Osteoblast (primary cell): ENCODE data around the gene CDK15. TPM values are rescaled to one million over a fixed set of nuclear protein-coding genes. Genes with fewer than 3 reads are reported as not detected.

Source experiments
- DNase-seq: peaks from one replicate; pipeline ENCODE4 v3.0.0; 2011; ENCODE audit warnings: low spot score, mixed read lengths; ENCODE audit not compliant: insufficient read length; ENCODE audit errors: missing footprints
- H2AFZ ChIP-seq: 2 replicates; pipeline ENCODE4 v1.6.0; 2011; ENCODE audit warnings: mild to moderate bottlenecking, low read length
- H3K27ac ChIP-seq: 2 replicates; pipeline ENCODE4 v1.5.1; 2011; ENCODE audit warnings: mild to moderate bottlenecking, low read depth, low read length, moderate library complexity
- H3K27me3 ChIP-seq: 2 replicates; pipeline ENCODE4 v1.6.0; 2012; ENCODE audit warnings: mild to moderate bottlenecking, control low read depth, inconsistent platforms, low read length, moderate library complexity; ENCODE audit not compliant: insufficient read depth
- H3K36me3 ChIP-seq: 2 replicates; pipeline ENCODE4 v1.5.1; 2011; ENCODE audit warnings: mild to moderate bottlenecking, low read length, control low read depth, moderate library complexity; ENCODE audit not compliant: insufficient read depth
- H3K4me1 ChIP-seq: 2 replicates; pipeline ENCODE4 v1.5.1; 2011; ENCODE audit warnings: mild to moderate bottlenecking, low read length, control low read depth, moderate library complexity; ENCODE audit not compliant: insufficient read depth
- H3K4me2 ChIP-seq: 2 replicates; pipeline ENCODE4 v1.6.0; 2011; ENCODE audit warnings: mild to moderate bottlenecking, low read length; ENCODE audit not compliant: insufficient read depth
- H3K4me3 ChIP-seq: fragments of 200-600 bp; sonication (generic); 3 replicates; pipeline ENCODE4 v1.5.1; 2012; ENCODE audit warnings: mild to moderate bottlenecking, low read length, inconsistent platforms; ENCODE audit not compliant: insufficient read depth
- H3K79me2 ChIP-seq: 2 replicates; pipeline ENCODE4 v1.6.0; 2012; ENCODE audit warnings: mild to moderate bottlenecking, low read length, control low read depth, inconsistent platforms; ENCODE audit not compliant: insufficient read depth
- H3K9me3 ChIP-seq: 2 replicates; pipeline ENCODE4 v1.5.1; 2011; ENCODE audit warnings: low read depth, low read length, control low read depth
- H4K20me1 ChIP-seq: 2 replicates; pipeline ENCODE4 v1.6.0; 2012; ENCODE audit warnings: mild to moderate bottlenecking, low read length, control low read depth; ENCODE audit not compliant: insufficient read depth
- total RNA-seq: library from RNA; depleted of rRNA; stranded (reverse); fragments of >200 nt; gene quantifications from 2 replicates; pipeline ENCODE4 v1.2.3, GENCODE V29; 2012
- TF ChIP-seq, protein P1 (sequence below): IDR thresholded peaks from 2 replicates; pipeline ENCODE4 v1.5.1; 2011; ENCODE audit warnings: mild to moderate bottlenecking, low read depth, low read length, moderate library complexity; ENCODE audit errors: extremely low read depth

Gene CDK15
- total RNA-seq, 1 donor = 4.7 TPM

DNA sequence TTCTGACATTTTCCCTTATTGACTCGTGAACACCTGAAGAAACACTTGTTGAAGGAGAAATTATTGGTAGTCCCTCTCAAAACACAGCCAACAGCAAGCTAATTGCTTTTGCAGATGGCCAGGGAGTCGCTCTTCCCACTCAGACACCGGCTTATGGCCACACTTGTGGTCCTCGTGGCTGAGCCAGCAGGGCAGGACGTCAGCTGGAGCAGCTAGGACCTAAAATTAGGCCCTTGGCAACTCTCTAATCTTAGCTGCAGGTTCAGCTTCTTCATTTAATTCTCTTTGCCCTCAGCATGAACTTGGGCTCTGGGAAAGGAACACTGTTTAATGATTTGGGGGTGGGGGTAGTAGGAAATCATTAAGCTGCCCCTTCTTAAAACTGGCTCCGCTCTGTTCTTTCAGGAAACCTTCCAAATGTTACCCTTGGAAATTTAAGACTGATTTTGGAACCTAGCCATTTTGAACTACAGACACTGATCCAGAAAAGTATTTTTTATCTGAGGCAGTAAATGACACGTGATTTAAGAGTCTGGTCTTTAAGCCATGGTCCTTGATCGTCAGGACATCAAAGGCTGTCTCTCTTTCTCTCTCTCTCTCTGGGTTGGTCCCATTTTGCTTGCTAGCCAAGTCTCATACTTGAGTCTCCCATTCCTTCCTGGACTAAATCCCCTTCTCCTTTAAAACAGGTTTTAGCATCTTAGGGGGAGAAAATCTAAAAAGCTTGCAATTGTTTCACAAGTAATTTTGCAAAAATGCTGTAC, 77.5 kb downstream of the CDK15 start:
- Histone ChIP-seq H3K9me3 (no peaks in the 10 kb centered on the region), H3K4me3 (no peak overlapping the region), H3K27me3 (no peaks in the 10 kb centered on the region), H3K79me2 (no peaks in the 10 kb centered on the region), H3K4me2 (no peak overlapping the region), H3K27ac (no peak overlapping the region), H3K36me3 (no peaks in the 10 kb centered on the region), H3K4me1 (peaks cover 61% of the 10 kb centered on the region), H4K20me1 (no peaks in the 10 kb centered on the region), H2AFZ (no peak overlapping the region)
- DNase-seq = no peak
- TF ChIP-seq, protein P1, sequence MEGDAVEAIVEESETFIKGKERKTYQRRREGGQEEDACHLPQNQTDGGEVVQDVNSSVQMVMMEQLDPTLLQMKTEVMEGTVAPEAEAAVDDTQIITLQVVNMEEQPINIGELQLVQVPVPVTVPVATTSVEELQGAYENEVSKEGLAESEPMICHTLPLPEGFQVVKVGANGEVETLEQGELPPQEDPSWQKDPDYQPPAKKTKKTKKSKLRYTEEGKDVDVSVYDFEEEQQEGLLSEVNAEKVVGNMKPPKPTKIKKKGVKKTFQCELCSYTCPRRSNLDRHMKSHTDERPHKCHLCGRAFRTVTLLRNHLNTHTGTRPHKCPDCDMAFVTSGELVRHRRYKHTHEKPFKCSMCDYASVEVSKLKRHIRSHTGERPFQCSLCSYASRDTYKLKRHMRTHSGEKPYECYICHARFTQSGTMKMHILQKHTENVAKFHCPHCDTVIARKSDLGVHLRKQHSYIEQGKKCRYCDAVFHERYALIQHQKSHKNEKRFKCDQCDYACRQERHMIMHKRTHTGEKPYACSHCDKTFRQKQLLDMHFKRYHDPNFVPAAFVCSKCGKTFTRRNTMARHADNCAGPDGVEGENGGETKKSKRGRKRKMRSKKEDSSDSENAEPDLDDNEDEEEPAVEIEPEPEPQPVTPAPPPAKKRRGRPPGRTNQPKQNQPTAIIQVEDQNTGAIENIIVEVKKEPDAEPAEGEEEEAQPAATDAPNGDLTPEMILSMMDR = no peak

DNA sequence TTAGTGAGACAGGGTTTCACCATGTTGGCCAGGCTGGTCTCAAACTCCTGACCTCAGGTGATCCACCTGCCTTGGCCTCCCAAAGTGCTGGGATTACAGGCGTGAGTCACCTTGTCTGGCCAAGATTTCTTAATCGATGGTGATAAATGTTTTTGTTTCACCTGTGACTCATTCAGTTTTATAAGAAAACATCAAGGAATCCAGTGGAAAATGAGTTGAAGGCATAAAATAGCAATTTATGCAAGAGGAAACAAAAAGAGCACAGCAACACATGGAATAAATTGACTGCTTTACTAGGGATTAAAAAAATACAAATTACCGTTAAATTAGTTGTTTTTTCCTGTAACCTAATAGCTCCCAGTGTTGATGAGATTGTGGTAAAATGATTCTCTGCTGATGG, 80.2 kb downstream of the CDK15 start:
- DNase-seq = no peak
- no peak overlapping the region for H3K4me2 ChIP-seq

DNA sequence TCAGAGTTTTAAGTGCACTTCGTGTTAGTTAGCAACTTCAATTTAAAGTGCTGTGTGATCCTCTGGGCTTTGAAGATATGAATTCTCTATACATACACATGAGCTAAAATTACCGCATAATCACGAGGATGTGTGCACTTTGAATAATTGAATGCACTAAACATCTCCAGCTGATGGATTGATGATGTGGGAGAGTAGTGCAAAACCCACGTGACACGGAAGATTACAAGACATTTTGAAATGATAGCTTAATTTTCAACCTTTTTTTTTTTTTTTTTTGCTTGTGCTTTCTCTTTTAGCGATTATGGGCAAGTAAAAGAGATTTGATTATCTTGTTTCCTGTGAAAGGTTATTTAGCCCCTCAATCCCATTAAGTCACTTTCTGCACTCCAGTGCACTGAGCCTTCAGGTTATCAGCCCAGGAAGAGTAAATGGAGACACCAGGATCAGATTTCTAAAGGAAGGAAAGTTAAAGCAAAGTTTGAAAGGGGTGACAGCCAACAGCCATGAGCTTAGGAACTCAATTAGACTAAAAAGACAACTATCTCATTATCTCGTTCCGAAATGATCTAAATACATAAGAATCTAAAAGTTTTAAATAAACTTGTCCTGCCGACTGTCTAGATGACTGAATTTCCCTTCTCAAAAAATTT, 81.6 kb downstream of the CDK15 start:
- no peaks in the 10 kb centered on the region for H4K20me1 ChIP-seq
- H3K4me2 ChIP-seq = peak overlapping the region; percentile 81
- H2AFZ ChIP-seq = peak overlapping the region; percentile 82
- no peak for DNase-seq
- H3K27ac ChIP-seq = no peak overlapping the region
- TF ChIP-seq, protein P1 = no peak
- no peaks in the 10 kb centered on the region for H3K36me3 ChIP-seq
- no peaks in the 10 kb centered on the region for H3K9me3 ChIP-seq
- H3K4me3 ChIP-seq = peak overlapping the region; percentile 57
- H3K79me2 ChIP-seq = no peaks in the 10 kb centered on the region
- no peaks in the 10 kb centered on the region for H3K27me3 ChIP-seq
- H3K4me1 ChIP-seq = peaks cover 31% of the 10 kb centered on the region

More for the DNA sequence above, 80.2 kb downstream of the CDK15 start:
- no peaks in the 10 kb centered on the region for H3K27me3 ChIP-seq
- no peaks in the 10 kb centered on the region for H3K36me3 ChIP-seq
- no peaks in the 10 kb centered on the region for H3K9me3 ChIP-seq
- H2AFZ ChIP-seq = no peak overlapping the region
- H4K20me1 ChIP-seq = no peaks in the 10 kb centered on the region
- H3K27ac ChIP-seq = no peak overlapping the region
- TF ChIP-seq, protein P1 = no peak
- H3K4me3 ChIP-seq = no peak overlapping the region
- no peaks in the 10 kb centered on the region for H3K79me2 ChIP-seq
- H3K4me1 ChIP-seq = peaks cover 45% of the 10 kb centered on the region

DNA sequence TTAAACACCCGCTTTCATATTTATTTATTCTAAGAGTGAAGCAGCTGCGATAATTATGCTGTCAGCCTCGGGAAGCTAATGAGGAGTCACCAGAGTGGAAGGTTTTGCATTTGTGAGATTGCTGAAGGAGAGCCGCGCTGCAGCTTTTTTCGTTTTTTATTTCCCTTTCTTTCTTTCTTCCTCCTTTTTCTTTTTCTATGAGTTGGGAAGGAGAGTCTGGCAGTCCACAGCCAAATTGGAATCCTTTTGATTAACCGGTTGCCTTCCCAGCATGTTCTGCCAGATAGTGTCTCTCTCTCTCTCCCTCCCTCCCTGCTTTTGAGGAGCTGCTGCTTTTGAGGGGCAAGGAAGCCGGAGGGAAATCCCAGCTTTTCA, 82.1 kb downstream of the CDK15 start:
- peak overlapping the region; percentile 81 for H3K4me2 ChIP-seq
- TF ChIP-seq, protein P1 = no peak
- no peak for DNase-seq
- H3K36me3 ChIP-seq = no peaks in the 10 kb centered on the region
- no peak overlapping the region for H3K27ac ChIP-seq
- no peaks in the 10 kb centered on the region for H3K9me3 ChIP-seq
- H3K4me1 ChIP-seq = peaks cover 25% of the 10 kb centered on the region
- H4K20me1 ChIP-seq = no peaks in the 10 kb centered on the region
- peak overlapping the region; percentile 82 for H2AFZ ChIP-seq
- peak overlapping the region; percentile 57 for H3K4me3 ChIP-seq
- no peaks in the 10 kb centered on the region for H3K27me3 ChIP-seq
- H3K79me2 ChIP-seq = no peaks in the 10 kb centered on the region
